HepG2 (cell line): ENCODE measurements around the gene DHX58. TPM values are rescaled to one million over a fixed set of nuclear protein-coding genes. Genes with fewer than 3 reads are reported as not detected.

Experiments
- ASH2L ChIP-seq: fragments of 300-600, 200-600 bp; sonication (generic); IDR thresholded peaks from 2 replicates; pipeline ENCODE4 v1.7.0; 2017; ENCODE audit warnings: low read depth, mild to moderate bottlenecking, moderate library complexity, mixed read lengths, low read length; ENCODE audit not compliant: insufficient read length
- GATA4 ChIP-seq: sonication (generic); IDR thresholded peaks from 2 replicates; pipeline ENCODE4 v1.6.1; 2016; ENCODE audit warnings: antibody characterized with exemption, low read depth, borderline replicate concordance
- HIVEP1 ChIP-seq: sonication (generic); formaldehyde crosslinking; IDR thresholded peaks from 2 replicates; pipeline ENCODE4 v1.4.0; 2020; ENCODE audit warnings: mild to moderate bottlenecking, missing genetic modification reagents
- SMYD3 ChIP-seq: sonication (generic); formaldehyde crosslinking; IDR thresholded peaks from 2 replicates; pipeline ENCODE4 v1.8.1; 2023; ENCODE audit warnings: mild to moderate bottlenecking, missing genetic modification reagents
- ZNF275 ChIP-seq: sonication (generic); formaldehyde crosslinking; IDR thresholded peaks from 2 replicates; pipeline ENCODE4 v1.8.0; 2022; ENCODE audit warnings: missing genetic modification reagents, mild to moderate bottlenecking, inconsistent platforms, borderline replicate concordance
- ZNF44 ChIP-seq: sonication (generic); formaldehyde crosslinking; IDR thresholded peaks from 2 replicates; pipeline ENCODE4 v1.5.1; 2020; ENCODE audit warnings: mild to moderate bottlenecking, missing genetic modification reagents
- ZNF609 ChIP-seq: sonication (generic); formaldehyde crosslinking; IDR thresholded peaks from 2 replicates; pipeline ENCODE4 v1.4.0; 2020; ENCODE audit warnings: mild to moderate bottlenecking, missing genetic modification reagents, borderline replicate concordance
- ZNF841 ChIP-seq: sonication (generic); formaldehyde crosslinking; IDR thresholded peaks from 2 replicates; pipeline ENCODE4 v1.8.1; 2023; ENCODE audit warnings: missing genetic modification reagents, borderline replicate concordance
- polyA plus RNA-seq, 8 experiments: library from polyadenylated mRNA; depleted of rRNA in 3 of 8; stranded (reverse) in 7 of 8; unstranded in 1 of 8; fragments of >200 nt; fragmentation: Illumina TruSeq in 4 of 8; extraction: Trizol in 4 of 8; gene quantifications; 2 replicates each; pipeline versions ENCODE4 v1.2.1 to v1.2.3, GENCODE V29; 2011 to 2016; ENCODE audit warnings: low read depth in 4 of 8, missing spikeins in 1 of 8, mixed read lengths in 1 of 8; ENCODE audit not compliant: insufficient read depth in 1 of 8
- total RNA-seq, 5 experiments: library from RNA; depleted of rRNA; stranded (reverse); fragments of >200 nt; fragmentation: Illumina TruSeq; extraction: Trizol; gene quantifications; 2 replicates each; pipeline ENCODE4 v1.2.3, GENCODE V29; 2016; ENCODE audit warnings: low read depth in 1 of 5

Gene DHX58
- total and polyA plus RNA-seq, 2 of the 13 experiments (the other 11 are each of a cell fraction or from before 2014, with no cell fraction given): 6.7 to 7.8 TPM

- TF ChIP-seq ZNF609 (CRISPR knock-in tag) (no peak), HIVEP1 (CRISPR knock-in tag) (peak; percentile 44; the same call in 1 of the 2 replicates), ASH2L (peak; percentile 40), ZNF44 (peak; percentile 71; the same call in 1 of the 2 replicates), GATA4 (no peak), ZNF275 (CRISPR knock-in tag) (no peak), SMYD3 (CRISPR knock-in tag) (no peak), ZNF841 (CRISPR knock-in tag) (no peak)
Observed at GRCh38 chr17:42120770-42121769, 8.6 kb upstream of the DHX58 start, which contains the start of gene KAT2A (continued).
